Nephron (organoid): ENCODE data around the gene ZNF691.

Experiments used
- H3K27ac Mint-ChIP-seq, 3 experiments: 2 replicates each; pipeline ENCODE4 v1.8.0; 2020; ENCODE audit warnings: mixed read lengths in 3 of 3, mild to moderate bottlenecking in 2 of 3, moderate library complexity in 1 of 3
- H3K27me3 Mint-ChIP-seq: 2 replicates; pipeline ENCODE4 v1.8.0; 2021; ENCODE audit warnings: low read depth, mild to moderate bottlenecking, moderate library complexity, mixed read lengths
- H3K36me3 Mint-ChIP-seq: 2 replicates; pipeline ENCODE4 v1.8.0; 2020; ENCODE audit warnings: low read depth, mixed read lengths
- H3K4me1 Mint-ChIP-seq: 2 replicates; pipeline ENCODE4 v1.8.0; 2020; ENCODE audit warnings: mixed read lengths
- H3K4me3 Mint-ChIP-seq, 3 experiments: 2 replicates each; pipeline ENCODE4 v1.8.0; 2020; ENCODE audit warnings: mild to moderate bottlenecking in 3 of 3, mixed read lengths in 3 of 3, moderate library complexity in 2 of 3
- H3K9me3 Mint-ChIP-seq: 2 replicates; pipeline ENCODE4 v1.8.0; 2020; ENCODE audit warnings: mixed read lengths
- CTCF ChIP-seq, 3 experiments: fragments of 200-600 bp; sonication (generic); IDR thresholded peaks; one replicate each; pipeline ENCODE4 v1.5.0; 2021; ENCODE audit warnings: antibody characterized with exemption in 3 of 3; ENCODE audit not compliant: unreplicated experiment in 3 of 3

The ZNF691 gene

GRCh38 chr1:42825036-42825851, 21.2 kb upstream of the ZNF691 start:
- H3K4me3 Mint-ChIP-seq = no peak overlapping the region
- no peaks in the 10 kb centered on the region for H3K27me3 Mint-ChIP-seq
- H3K36me3 Mint-ChIP-seq = no peaks in the 10 kb centered on the region
- H3K9me3 Mint-ChIP-seq = no peaks in the 10 kb centered on the region
- peaks cover 27% of the 10 kb centered on the region for H3K4me1 Mint-ChIP-seq
- H3K27ac Mint-ChIP-seq = peak overlapping the region in 2 of 3 experiments; percentile 6
- no peak for TF ChIP-seq CTCF (IDR thresholded peaks at IDR 0.05; ENCODE audit: unreplicated experiment in 3 of 3)

GRCh38 chr1:42830631-42831030, 15.8 kb upstream of the ZNF691 start:
- Mint-ChIP-seq H3K27me3 (no peaks in the 10 kb centered on the region), H3K36me3 (no peaks in the 10 kb centered on the region)

GRCh38 chr1:42831273-42831672, 15.1 kb upstream of the ZNF691 start:
- Mint-ChIP-seq H3K4me3 (no peak overlapping the region), H3K9me3 (no peaks in the 10 kb centered on the region), H3K27ac (no peak overlapping the region), H3K4me1 (peaks cover 5% of the 10 kb centered on the region), H3K36me3 (no peaks in the 10 kb centered on the region), H3K27me3 (no peaks in the 10 kb centered on the region)
- no peak for TF ChIP-seq CTCF (IDR thresholded peaks at IDR 0.05; ENCODE audit: unreplicated experiment in 3 of 3)

More at GRCh38 chr1:42830631-42831030, 15.8 kb upstream of the ZNF691 start:
- H3K27ac Mint-ChIP-seq = no peak overlapping the region
- no peaks in the 10 kb centered on the region for H3K9me3 Mint-ChIP-seq
- TF ChIP-seq CTCF (IDR thresholded peaks at IDR 0.05; ENCODE audit: unreplicated experiment in 3 of 3) = no peak
- peaks cover 8% of the 10 kb centered on the region for H3K4me1 Mint-ChIP-seq
- no peak overlapping the region for H3K4me3 Mint-ChIP-seq

- Mint-ChIP-seq H3K4me3 (no peak overlapping the region), H3K9me3 (no peaks in the 10 kb centered on the region), H3K36me3 (no peaks in the 10 kb centered on the region), H3K27ac (no peak overlapping the region), H3K4me1 (peaks cover 5% of the 10 kb centered on the region), H3K27me3 (no peaks in the 10 kb centered on the region)
- TF ChIP-seq CTCF (IDR thresholded peaks at IDR 0.05; ENCODE audit: unreplicated experiment in 3 of 3) = no peak
Observed at GRCh38 chr1:42832641-42833240, 13.7 kb upstream of the ZNF691 start.

- Mint-ChIP-seq H3K9me3 (no peaks in the 10 kb centered on the region), H3K27ac (no peak overlapping the region), H3K27me3 (no peaks in the 10 kb centered on the region), H3K36me3 (no peaks in the 10 kb centered on the region), H3K4me3 (no peak overlapping the region), H3K4me1 (peaks cover 5% of the 10 kb centered on the region)
- no peak for TF ChIP-seq CTCF (IDR thresholded peaks at IDR 0.05; ENCODE audit: unreplicated experiment in 3 of 3)
Observed at GRCh38 chr1:42833981-42834380, 12.4 kb upstream of the ZNF691 start.
